Endodermal cell (in vitro differentiated cells): ENCODE measurements around the gene IQUB. TPM values are rescaled to one million over a fixed set of nuclear protein-coding genes. Genes with fewer than 3 reads are reported as not detected.

ENCODE experiments used
- DNase-seq: peaks from one replicate; pipeline ENCODE4 v3.0.0-alpha.2; 2017
- H3K27ac ChIP-seq: 2 replicates; pipeline ENCODE4 v1.5.1; 2013; ENCODE audit warnings: mild to moderate bottlenecking, low read depth, low read length, moderate library complexity
- H3K27me3 ChIP-seq: 2 replicates; pipeline ENCODE4 v1.6.1; 2013; ENCODE audit warnings: mild to moderate bottlenecking, low read length, moderate library complexity; ENCODE audit not compliant: insufficient read depth, control insufficient read depth, poor library complexity, severe bottlenecking
- H3K36me3 ChIP-seq: 2 replicates; pipeline ENCODE4 v1.7.0; 2013; ENCODE audit warnings: mild to moderate bottlenecking, low read length, moderate library complexity; ENCODE audit not compliant: control insufficient read depth, insufficient read depth
- H3K4me1 ChIP-seq: one replicate; pipeline ENCODE4 v1.7.0; 2013; ENCODE audit warnings: low read length; ENCODE audit not compliant: control insufficient read depth, insufficient read depth
- H3K4me3 ChIP-seq: 2 replicates; pipeline ENCODE4 v1.5.1; 2013; ENCODE audit warnings: mild to moderate bottlenecking, low read length, moderate library complexity
- H3K9ac ChIP-seq: 2 replicates; pipeline ENCODE4 v1.6.1; 2013; ENCODE audit warnings: mild to moderate bottlenecking, low read length, moderate library complexity; ENCODE audit not compliant: poor library complexity, severe bottlenecking; ENCODE audit errors: extremely low read depth
- H3K9me3 ChIP-seq: 2 replicates; pipeline ENCODE4 v1.6.1; 2013; ENCODE audit warnings: mild to moderate bottlenecking, low read length, moderate library complexity; ENCODE audit not compliant: control insufficient read depth
- H3K27ac Mint-ChIP-seq: 2 replicates; pipeline ENCODE4 v1.8.0; 2020; ENCODE audit warnings: mixed read lengths
- H3K27me3 Mint-ChIP-seq: 2 replicates; pipeline ENCODE4 v1.8.0; 2021; ENCODE audit warnings: mild to moderate bottlenecking, mixed read lengths; ENCODE audit not compliant: insufficient read depth
- H3K36me3 Mint-ChIP-seq: 2 replicates; pipeline ENCODE4 v1.8.0; 2020; ENCODE audit warnings: low read depth, mixed read lengths
- H3K4me1 Mint-ChIP-seq: 2 replicates; pipeline ENCODE4 v1.8.0; 2020; ENCODE audit warnings: mixed read lengths
- H3K4me3 Mint-ChIP-seq: 2 replicates; pipeline ENCODE4 v1.8.0; 2020; ENCODE audit warnings: mild to moderate bottlenecking, moderate library complexity, mixed read lengths
- H3K9me3 Mint-ChIP-seq: 2 replicates; pipeline ENCODE4 v1.8.0; 2020; ENCODE audit warnings: mild to moderate bottlenecking, mixed read lengths
- WGBS, 2 experiments: methylation state at CpG; one replicate each; pipeline versions ENCODE4 v1.1.5 to v1.1.7; 2013; ENCODE audit warnings: missing lambda C conversion rate in 2 of 2, mixed read lengths in 1 of 2; ENCODE audit not compliant: insufficient coverage in 1 of 2, insufficient read length in 1 of 2; 5-methylcytosine and 5-hydroxymethylcytosine counted together
- total RNA-seq, 2 donors: library from RNA; stranded (reverse); fragmentation: NEBNext Ultra II Directional in 1 of 2; extraction: Animal tissue kit (Norgen Biotek cat#: 25700) in 1 of 2; gene quantifications; 2 replicates in 1 of 2; 3 replicates in 1 of 2; pipeline ENCODE4 v1.2.1, GENCODE V29; 2021
- TF ChIP-seq, protein P1 (sequence below): fragments of 200-600 bp; sonication (generic); conservative IDR thresholded peaks from 2 replicates; pipeline ENCODE4 v1.5.0; 2021; ENCODE audit warnings: antibody characterized with exemption, mild to moderate bottlenecking

Gene IQUB
- total RNA-seq, 2 donors from 2014 or later: 0.88 to 2.1 TPM

GRCh38 chr7:123472750-123473445, 61.5 kb downstream of the IQUB start:
- no peaks in the 10 kb centered on the region for H3K27me3 ChIP-seq
- H3K9me3 ChIP-seq: no peaks in the 10 kb centered on the region
- H3K27ac ChIP-seq: no peak overlapping the region
- TF ChIP-seq, protein P1, sequence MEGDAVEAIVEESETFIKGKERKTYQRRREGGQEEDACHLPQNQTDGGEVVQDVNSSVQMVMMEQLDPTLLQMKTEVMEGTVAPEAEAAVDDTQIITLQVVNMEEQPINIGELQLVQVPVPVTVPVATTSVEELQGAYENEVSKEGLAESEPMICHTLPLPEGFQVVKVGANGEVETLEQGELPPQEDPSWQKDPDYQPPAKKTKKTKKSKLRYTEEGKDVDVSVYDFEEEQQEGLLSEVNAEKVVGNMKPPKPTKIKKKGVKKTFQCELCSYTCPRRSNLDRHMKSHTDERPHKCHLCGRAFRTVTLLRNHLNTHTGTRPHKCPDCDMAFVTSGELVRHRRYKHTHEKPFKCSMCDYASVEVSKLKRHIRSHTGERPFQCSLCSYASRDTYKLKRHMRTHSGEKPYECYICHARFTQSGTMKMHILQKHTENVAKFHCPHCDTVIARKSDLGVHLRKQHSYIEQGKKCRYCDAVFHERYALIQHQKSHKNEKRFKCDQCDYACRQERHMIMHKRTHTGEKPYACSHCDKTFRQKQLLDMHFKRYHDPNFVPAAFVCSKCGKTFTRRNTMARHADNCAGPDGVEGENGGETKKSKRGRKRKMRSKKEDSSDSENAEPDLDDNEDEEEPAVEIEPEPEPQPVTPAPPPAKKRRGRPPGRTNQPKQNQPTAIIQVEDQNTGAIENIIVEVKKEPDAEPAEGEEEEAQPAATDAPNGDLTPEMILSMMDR: no peak
- H3K4me1 ChIP-seq: no peaks in the 10 kb centered on the region
- no peak for DNase-seq
- H3K9ac ChIP-seq: no peak overlapping the region
- Mint-ChIP-seq H3K4me3 (no peak overlapping the region), H3K36me3 (no peaks in the 10 kb centered on the region), H3K9me3 (peaks cover 7% of the 10 kb centered on the region), H3K27me3 (no peaks in the 10 kb centered on the region), H3K27ac (no peak overlapping the region), H3K4me1 (no peaks in the 10 kb centered on the region)
- no peaks in the 10 kb centered on the region for H3K36me3 ChIP-seq
- no peak overlapping the region for H3K4me3 ChIP-seq
- 92 to 100% methylated on average over 1 to 2 of the region's 2 CpGs for WGBS, 2 experiments

DNA sequence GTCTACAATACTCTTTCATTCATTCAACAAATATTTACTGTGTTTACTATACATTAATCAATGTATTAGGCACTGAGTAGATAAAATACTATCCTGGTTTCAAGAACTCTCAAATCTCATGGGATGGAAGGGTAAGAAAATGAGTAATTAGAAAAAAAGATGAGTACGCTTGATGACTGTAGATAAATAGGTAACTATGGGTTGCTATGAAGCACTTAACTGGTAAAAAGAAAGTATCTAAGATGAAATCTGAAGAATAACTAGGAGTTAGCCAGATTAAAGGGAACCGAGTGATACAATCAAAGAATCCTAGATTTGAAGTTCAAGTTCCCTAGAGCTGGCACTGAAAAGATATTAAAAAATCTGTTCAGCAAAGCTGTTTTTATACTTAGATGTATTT, 62.1 kb downstream of the IQUB start:
- Mint-ChIP-seq H3K36me3 (no peaks in the 10 kb centered on the region), H3K27me3 (no peaks in the 10 kb centered on the region), H3K27ac (no peak overlapping the region), H3K4me3 (no peak overlapping the region), H3K9me3 (peaks cover 4% of the 10 kb centered on the region), H3K4me1 (no peaks in the 10 kb centered on the region)
- no peaks in the 10 kb centered on the region for H3K36me3 ChIP-seq
- no peak for DNase-seq
- H3K27me3 ChIP-seq: no peaks in the 10 kb centered on the region
- H3K4me3 ChIP-seq: no peak overlapping the region
- no peaks in the 10 kb centered on the region for H3K4me1 ChIP-seq
- TF ChIP-seq, protein P1: no peak
- no peak overlapping the region for H3K27ac ChIP-seq
- 92 to 96% methylated on average over 2 of the region's 2 CpGs for WGBS, 2 experiments
- no peaks in the 10 kb centered on the region for H3K9me3 ChIP-seq
- no peak overlapping the region for H3K9ac ChIP-seq

DNA sequence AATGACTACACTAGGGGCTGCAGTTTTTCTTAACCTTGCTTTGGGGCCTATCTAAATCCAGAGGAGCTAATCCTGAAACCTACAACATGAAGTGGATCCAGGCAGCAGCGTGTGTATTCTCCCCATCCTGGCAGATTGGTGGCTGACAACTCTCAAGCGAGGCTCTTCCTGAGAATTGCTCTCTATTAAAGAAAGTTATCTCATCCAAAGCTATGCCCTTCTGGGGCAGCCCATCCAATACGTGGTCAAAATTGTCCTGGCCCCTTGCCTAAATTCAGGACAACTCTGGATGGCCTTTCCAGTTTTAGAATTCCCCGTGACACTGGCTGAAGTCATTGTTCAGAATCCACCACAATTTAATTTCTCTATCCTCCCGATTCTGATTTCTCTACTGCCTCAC, 66.1 kb downstream of the IQUB start:
- Histone ChIP-seq H3K27me3 (no peaks in the 10 kb centered on the region), H3K36me3 (no peaks in the 10 kb centered on the region), H3K4me1 (no peaks in the 10 kb centered on the region), H3K9me3 (no peaks in the 10 kb centered on the region), H3K9ac (no peak overlapping the region), H3K27ac (no peak overlapping the region), H3K4me3 (no peak overlapping the region)
- Mint-ChIP-seq H3K9me3 (no peaks in the 10 kb centered on the region), H3K27ac (no peak overlapping the region), H3K27me3 (no peaks in the 10 kb centered on the region), H3K36me3 (no peaks in the 10 kb centered on the region), H3K4me3 (no peak overlapping the region), H3K4me1 (no peaks in the 10 kb centered on the region)
- TF ChIP-seq, protein P1: no peak
- 92 to 96% methylated on average over 4 to 5 of the region's 5 CpGs for WGBS, 2 experiments
- no peak for DNase-seq
